SK-N-SH (cell line): Measurements from ENCODE around the gene FBN2. TPM values are rescaled to one million over a fixed set of nuclear protein-coding genes. Genes with fewer than 3 reads are reported as not detected.

ENCODE experiments used
- CTCF ChIA-PET: fragments of 300-600, 350-600 bp; formaldehyde crosslinking; extraction: SDS; loops from one replicate; lab custom pipeline; 2021; lab: Yijun Ruan, JAX
- POLR2A ChIA-PET: fragments of 350-600 bp; sonication (Branson Sonifier 250); formaldehyde crosslinking; extraction: SDS; loops from one replicate; lab custom pipeline; 2020; ENCODE audit warnings: antibody characterized with exemption, inconsistent platforms; lab: Yijun Ruan, JAX
- DNase-seq: peaks from one replicate; pipeline ENCODE4 v3.0.0; 2012
- H2AFZ ChIP-seq: fragments of 200-600 bp; sonication (generic); 2 replicates; pipeline ENCODE4 v1.8.1; 2016; ENCODE audit warnings: antibody characterized with exemption, mild to moderate bottlenecking, low read depth
- H3F3A ChIP-seq: fragments of 200-600 bp; sonication (generic); replicated peaks from 2 replicates; pipeline ENCODE3; 2016; ENCODE audit warnings: antibody characterized with exemption, mild to moderate bottlenecking; ENCODE audit not compliant: insufficient read depth
- H3K27ac ChIP-seq, 2 experiments: fragments of 200-500 bp in 1 of 2; fragments of 200-600 bp in 1 of 2; sonication (Bioruptor generic) in 1 of 2; sonication (generic), shearing (Covaris generic) in 1 of 2; 2 replicates each; pipeline versions ENCODE4 v1.5.1 to v1.6.1; 2014 to 2016; ENCODE audit warnings: low read depth in 2 of 2, inconsistent platforms in 1 of 2, low read length in 1 of 2, mild to moderate bottlenecking in 1 of 2, mixed read lengths in 1 of 2
- H3K27me3 ChIP-seq: fragments of 200-600 bp; sonication (generic), shearing (Covaris generic); 2 replicates; pipeline ENCODE4 v1.6.1; 2016; ENCODE audit warnings: mixed run types; ENCODE audit not compliant: insufficient read depth
- H3K36me3 ChIP-seq, 2 experiments: fragments of 200-500 bp in 1 of 2; fragments of 200-600 bp in 1 of 2; sonication (Bioruptor generic) in 1 of 2; sonication (generic) in 1 of 2; replicated peaks in 1 of 2; 2 replicates each; pipeline versions ENCODE3 to v1.5.1; 2014 to 2016; ENCODE audit warnings: low read length in 1 of 2, mild to moderate bottlenecking in 1 of 2; ENCODE audit not compliant: insufficient read depth in 2 of 2, control insufficient read depth in 1 of 2
- H3K4me1 ChIP-seq, 2 experiments: fragments of 200-500 bp in 1 of 2; fragments of 200-600 bp in 1 of 2; sonication (Bioruptor generic) in 1 of 2; sonication (generic), shearing (Covaris generic) in 1 of 2; 2 replicates each; pipeline versions ENCODE4 v1.5.1 to v1.6.1; 2014 to 2016; ENCODE audit warnings: low read depth in 1 of 2, low read length in 1 of 2, mixed run types in 1 of 2; ENCODE audit not compliant: insufficient read depth in 2 of 2, control insufficient read depth in 1 of 2
- H3K4me2 ChIP-seq: fragments of 200-600 bp; sonication (generic), shearing (Covaris generic); 2 replicates; pipeline ENCODE4 v1.6.1; 2017; ENCODE audit warnings: mixed run types
- H3K4me3 ChIP-seq, 2 experiments: fragments of 200-500 bp in 1 of 2; fragments of 200-600 bp in 1 of 2; sonication (Bioruptor generic) in 1 of 2; sonication (generic), shearing (Covaris generic) in 1 of 2; 2 replicates each; pipeline versions ENCODE4 v1.5.1 to v1.8.1; 2014 to 2016; ENCODE audit warnings: low read depth in 2 of 2, inconsistent platforms in 1 of 2, low read length in 1 of 2, mild to moderate bottlenecking in 1 of 2, mixed read lengths in 1 of 2, moderate library complexity in 1 of 2
- H3K79me2 ChIP-seq: fragments of 200-600 bp; sonication (generic); 2 replicates; pipeline ENCODE4 v1.8.1; 2017; ENCODE audit warnings: mild to moderate bottlenecking; ENCODE audit not compliant: insufficient read depth
- H3K9ac ChIP-seq: fragments of 200-600 bp; sonication (generic); 2 replicates; pipeline ENCODE4 v1.6.1; 2017; ENCODE audit warnings: mixed run types
- H3K9me2 ChIP-seq: fragments of 200-600 bp; sonication (generic); 2 replicates; pipeline ENCODE4 v1.6.1; 2017; ENCODE audit warnings: mixed run types
- H3K9me3 ChIP-seq: fragments of 200-600 bp; sonication (generic); 2 replicates; pipeline ENCODE4 v1.6.1; 2017; ENCODE audit warnings: mixed run types, mild to moderate bottlenecking, moderate library complexity
- H4K20me1 ChIP-seq: fragments of 200-600 bp; sonication (generic); 2 replicates; pipeline ENCODE4 v1.6.1; 2017; ENCODE audit warnings: mild to moderate bottlenecking, mixed run types; ENCODE audit not compliant: insufficient read depth
- CHD2 ChIP-seq: fragments of 150-350 bp; IDR thresholded peaks from 2 replicates; pipeline ENCODE4 v1.6.1; 2018; ENCODE audit warnings: low read length; ENCODE audit not compliant: partially characterized antibody
- ELF1 ChIP-seq: IDR thresholded peaks from 2 replicates; pipeline ENCODE4 v1.4.0; 2012
- EZH2phosphoT487 ChIP-seq: fragments of 200-600 bp; sonication (generic); IDR thresholded peaks from 2 replicates; pipeline ENCODE4 v1.6.1; 2017; ENCODE audit warnings: low read depth, mixed run types, mild to moderate bottlenecking, antibody characterized with exemption, moderate library complexity, borderline replicate concordance
- FOXM1 ChIP-seq: IDR thresholded peaks from 2 replicates; pipeline ENCODE4 v1.4.0; 2012; ENCODE audit warnings: low read depth, mild to moderate bottlenecking
- GABPA ChIP-seq: IDR thresholded peaks from 2 replicates; pipeline ENCODE4 v1.4.0; 2012; ENCODE audit warnings: low read depth, mild to moderate bottlenecking
- IRF3 ChIP-seq: fragments of 150-350 bp; IDR thresholded peaks from 2 replicates; pipeline ENCODE4 v1.6.1; 2016; ENCODE audit warnings: mild to moderate bottlenecking, low read depth, low read length
- MEF2A ChIP-seq: IDR thresholded peaks from 2 replicates; pipeline ENCODE4 v1.4.0; 2012; ENCODE audit warnings: low read depth, borderline replicate concordance
- MXI1 ChIP-seq: IDR thresholded peaks from 2 replicates; pipeline ENCODE4 v1.6.1; 2012; ENCODE audit warnings: mild to moderate bottlenecking, low read depth, low read length, improper control_type of control experiment
- NFIC ChIP-seq: IDR thresholded peaks from 2 replicates; pipeline ENCODE4 v1.4.0; 2012; ENCODE audit warnings: borderline replicate concordance
- POLR2AphosphoS5 ChIP-seq: IDR thresholded peaks from 2 replicates; pipeline ENCODE4 v1.6.1; 2012; ENCODE audit warnings: low read depth, low read length
- RAD21 ChIP-seq: IDR thresholded peaks from 2 replicates; pipeline ENCODE4 v1.6.1; 2012; ENCODE audit warnings: mild to moderate bottlenecking, low read length
- RFX5 ChIP-seq: IDR thresholded peaks from 2 replicates; pipeline ENCODE4 v1.6.1; 2012; ENCODE audit warnings: mild to moderate bottlenecking, improper control_type of control experiment, low read length
- RXRA ChIP-seq: IDR thresholded peaks from 2 replicates; pipeline ENCODE4 v1.4.0; 2012; ENCODE audit warnings: low read depth, mild to moderate bottlenecking, borderline replicate concordance
- SIN3A ChIP-seq: IDR thresholded peaks from 2 replicates; pipeline ENCODE4 v1.6.1; 2012; ENCODE audit warnings: low read depth, mild to moderate bottlenecking, low read length, moderate library complexity, borderline replicate concordance
- TAF1 ChIP-seq: IDR thresholded peaks from 2 replicates; pipeline ENCODE4 v1.6.1; 2012; ENCODE audit warnings: low read depth, mild to moderate bottlenecking, low read length, moderate library complexity, borderline replicate concordance
- TCF12 ChIP-seq: IDR thresholded peaks from 2 replicates; pipeline ENCODE4 v1.4.0; 2012
- USF2 ChIP-seq: fragments of 150-350 bp; IDR thresholded peaks from 2 replicates; pipeline ENCODE4 v1.6.1; 2017; ENCODE audit warnings: antibody characterized with exemption, low read length, low read depth, borderline replicate concordance
- YY1 ChIP-seq: IDR thresholded peaks from 2 replicates; pipeline ENCODE4 v1.4.0; 2012; ENCODE audit warnings: low read depth, mild to moderate bottlenecking
- WGBS: methylation state at CpG from one replicate; pipeline ENCODE4 v1.1.6; 2017; ENCODE audit warnings: low lambda C conversion rate; 5-methylcytosine and 5-hydroxymethylcytosine counted together
- polyA plus RNA-seq, 3 experiments: library from polyadenylated mRNA; depleted of rRNA; stranded (reverse); fragments of >200 nt; gene quantifications; 2 replicates each; pipeline ENCODE4 v1.2.3, GENCODE V29; 2012
- TF ChIP-seq, protein P1 (sequence below): fragments of 200-600 bp; sonication (generic); IDR thresholded peaks from 2 replicates; pipeline ENCODE4 v1.6.1; 2017; ENCODE audit warnings: antibody characterized with exemption, mild to moderate bottlenecking, moderate library complexity
- TF ChIP-seq, protein P2 (sequence below): IDR thresholded peaks from 2 replicates; pipeline ENCODE4 v1.4.0; 2012; ENCODE audit warnings: low read depth
- TF ChIP-seq, protein P3 (sequence below): IDR thresholded peaks from 2 replicates; pipeline ENCODE4 v1.4.0; 2012; ENCODE audit warnings: low read depth, borderline replicate concordance
- TF ChIP-seq, protein P4 (sequence below): IDR thresholded peaks from 2 replicates; pipeline ENCODE4; 2012

Gene FBN2
- polyA plus RNA-seq, 1 of the 3 experiments (the other 2 are of a cell fraction), result 2.2 TPM

- H3K79me2 ChIP-seq, result no peaks in the 10 kb centered on the region
- TF ChIP-seq TCF12, result no peak
- no peak for TF ChIP-seq NFIC
- TF ChIP-seq TAF1, result no peak
- no peak for TF ChIP-seq POLR2AphosphoS5
- no peak for TF ChIP-seq RAD21
- TF ChIP-seq SIN3A, result no peak
- H3K27ac ChIP-seq, result no peak overlapping the region; a peak in 1 of 4 replicates
- H3F3A ChIP-seq, result no peaks in the 10 kb centered on the region
- H3K9me2 ChIP-seq, result no peaks in the 10 kb centered on the region
- no peak overlapping the region for H3K9ac ChIP-seq
- H3K4me1 ChIP-seq, result no peaks in the 10 kb centered on the region; a peak in 1 of 4 replicates
- no peak overlapping the region for H3K4me3 ChIP-seq
- H3K36me3 ChIP-seq, result no peaks in the 10 kb centered on the region
- POLR2A ChIA-PET, result no interaction called here
- no peak overlapping the region for H2AFZ ChIP-seq
- H3K4me2 ChIP-seq, result no peak overlapping the region
- no peaks in the 10 kb centered on the region for H3K27me3 ChIP-seq
- no peaks in the 10 kb centered on the region for H4K20me1 ChIP-seq
- no peaks in the 10 kb centered on the region for H3K9me3 ChIP-seq
- CTCF ChIA-PET, result no interaction called here
- DNase-seq, result no peak
- WGBS, result 5% methylated on average over 2 of the region's 2 CpGs
Measured at GRCh38 chr5:128469912-128470311, 68.1 kb downstream of the FBN2 start.

DNA sequence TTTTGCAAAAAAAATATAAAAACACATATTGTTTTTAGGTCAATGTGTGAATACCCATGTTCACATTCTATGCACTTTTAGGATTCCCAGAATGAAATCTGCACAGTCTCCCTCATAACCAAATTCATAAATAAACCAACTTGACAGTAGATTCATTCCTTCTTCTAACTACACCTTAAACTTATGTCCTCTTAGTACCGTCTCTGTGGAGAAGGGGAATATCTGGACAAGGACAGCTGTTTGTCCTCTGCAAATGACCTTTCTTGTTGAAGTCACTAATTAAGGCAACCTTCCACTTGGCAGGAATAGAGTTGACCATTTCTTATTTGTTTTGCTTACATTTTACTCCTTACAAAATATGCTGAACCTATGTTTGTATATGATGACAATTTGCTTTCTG, 71.1 kb downstream of the FBN2 start:
- Histone ChIP-seq H2AFZ (no peak overlapping the region), H3K27me3 (no peaks in the 10 kb centered on the region), H3F3A (no peaks in the 10 kb centered on the region), H3K4me1 (no peaks in the 10 kb centered on the region; a peak in 1 of 4 replicates), H3K79me2 (no peaks in the 10 kb centered on the region), H3K9ac (no peak overlapping the region), H3K27ac (no peak overlapping the region), H3K9me3 (no peaks in the 10 kb centered on the region), H3K36me3 (no peaks in the 10 kb centered on the region), H4K20me1 (no peaks in the 10 kb centered on the region), H3K4me3 (no peak overlapping the region), H3K9me2 (no peaks in the 10 kb centered on the region), H3K4me2 (no peak overlapping the region)
- 19% methylated on average over 1 of the region's 1 CpG for WGBS
- DNase-seq, result no peak
- CTCF ChIA-PET, result interaction anchor here (1.1 kb wide), 1 partner anchor 32 kb away, joined by 4 read pairs; no protein-coding TSS in a partner anchor
- POLR2A ChIA-PET, result no interaction called here
- TF ChIP-seq POLR2AphosphoS5 (no peak), RFX5 (no peak), GABPA (no peak), EZH2phosphoT487 (no peak), MXI1 (no peak), ELF1 (no peak), RXRA (no peak), MEF2A (no peak), USF2 (no peak), NFIC (no peak), CHD2 (no peak), YY1 (no peak), IRF3 (no peak), FOXM1 (no peak)
- TF ChIP-seq, protein P1, sequence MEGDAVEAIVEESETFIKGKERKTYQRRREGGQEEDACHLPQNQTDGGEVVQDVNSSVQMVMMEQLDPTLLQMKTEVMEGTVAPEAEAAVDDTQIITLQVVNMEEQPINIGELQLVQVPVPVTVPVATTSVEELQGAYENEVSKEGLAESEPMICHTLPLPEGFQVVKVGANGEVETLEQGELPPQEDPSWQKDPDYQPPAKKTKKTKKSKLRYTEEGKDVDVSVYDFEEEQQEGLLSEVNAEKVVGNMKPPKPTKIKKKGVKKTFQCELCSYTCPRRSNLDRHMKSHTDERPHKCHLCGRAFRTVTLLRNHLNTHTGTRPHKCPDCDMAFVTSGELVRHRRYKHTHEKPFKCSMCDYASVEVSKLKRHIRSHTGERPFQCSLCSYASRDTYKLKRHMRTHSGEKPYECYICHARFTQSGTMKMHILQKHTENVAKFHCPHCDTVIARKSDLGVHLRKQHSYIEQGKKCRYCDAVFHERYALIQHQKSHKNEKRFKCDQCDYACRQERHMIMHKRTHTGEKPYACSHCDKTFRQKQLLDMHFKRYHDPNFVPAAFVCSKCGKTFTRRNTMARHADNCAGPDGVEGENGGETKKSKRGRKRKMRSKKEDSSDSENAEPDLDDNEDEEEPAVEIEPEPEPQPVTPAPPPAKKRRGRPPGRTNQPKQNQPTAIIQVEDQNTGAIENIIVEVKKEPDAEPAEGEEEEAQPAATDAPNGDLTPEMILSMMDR, result no peak
- TF ChIP-seq, protein P2, sequence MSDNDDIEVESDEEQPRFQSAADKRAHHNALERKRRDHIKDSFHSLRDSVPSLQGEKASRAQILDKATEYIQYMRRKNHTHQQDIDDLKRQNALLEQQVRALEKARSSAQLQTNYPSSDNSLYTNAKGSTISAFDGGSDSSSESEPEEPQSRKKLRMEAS, result no peak
- TF ChIP-seq, protein P3, sequence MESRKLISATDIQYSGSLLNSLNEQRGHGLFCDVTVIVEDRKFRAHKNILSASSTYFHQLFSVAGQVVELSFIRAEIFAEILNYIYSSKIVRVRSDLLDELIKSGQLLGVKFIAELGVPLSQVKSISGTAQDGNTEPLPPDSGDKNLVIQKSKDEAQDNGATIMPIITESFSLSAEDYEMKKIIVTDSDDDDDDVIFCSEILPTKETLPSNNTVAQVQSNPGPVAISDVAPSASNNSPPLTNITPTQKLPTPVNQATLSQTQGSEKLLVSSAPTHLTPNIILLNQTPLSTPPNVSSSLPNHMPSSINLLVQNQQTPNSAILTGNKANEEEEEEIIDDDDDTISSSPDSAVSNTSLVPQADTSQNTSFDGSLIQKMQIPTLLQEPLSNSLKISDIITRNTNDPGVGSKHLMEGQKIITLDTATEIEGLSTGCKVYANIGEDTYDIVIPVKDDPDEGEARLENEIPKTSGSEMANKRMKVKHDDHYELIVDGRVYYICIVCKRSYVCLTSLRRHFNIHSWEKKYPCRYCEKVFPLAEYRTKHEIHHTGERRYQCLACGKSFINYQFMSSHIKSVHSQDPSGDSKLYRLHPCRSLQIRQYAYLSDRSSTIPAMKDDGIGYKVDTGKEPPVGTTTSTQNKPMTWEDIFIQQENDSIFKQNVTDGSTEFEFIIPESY, result no peak
- TF ChIP-seq, protein P4, sequence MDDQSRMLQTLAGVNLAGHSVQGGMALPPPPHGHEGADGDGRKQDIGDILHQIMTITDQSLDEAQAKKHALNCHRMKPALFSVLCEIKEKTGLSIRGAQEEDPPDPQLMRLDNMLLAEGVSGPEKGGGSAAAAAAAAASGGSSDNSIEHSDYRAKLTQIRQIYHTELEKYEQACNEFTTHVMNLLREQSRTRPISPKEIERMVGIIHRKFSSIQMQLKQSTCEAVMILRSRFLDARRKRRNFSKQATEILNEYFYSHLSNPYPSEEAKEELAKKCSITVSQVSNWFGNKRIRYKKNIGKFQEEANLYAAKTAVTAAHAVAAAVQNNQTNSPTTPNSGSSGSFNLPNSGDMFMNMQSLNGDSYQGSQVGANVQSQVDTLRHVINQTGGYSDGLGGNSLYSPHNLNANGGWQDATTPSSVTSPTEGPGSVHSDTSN, result no peak
